Stimulated activated CD4-positive, alpha-beta T cell treated with anti-CD3 and anti-CD28 coated beads, Interleukin-2, amount 100 ng/mL, for 4 hours (primary cell): ENCODE results near the gene NRTN.
"Not testable (repeated sequence)": the region's sequence is repeated elsewhere in the genome, so short reads cannot be mapped to it uniquely, and the experiment has no call there.

Experiments used
- DNase-seq: peaks from one replicate; pipeline ENCODE4 v3.0.0-alpha.2; 2020; ENCODE audit warnings: low read depth

The NRTN gene, protein sequence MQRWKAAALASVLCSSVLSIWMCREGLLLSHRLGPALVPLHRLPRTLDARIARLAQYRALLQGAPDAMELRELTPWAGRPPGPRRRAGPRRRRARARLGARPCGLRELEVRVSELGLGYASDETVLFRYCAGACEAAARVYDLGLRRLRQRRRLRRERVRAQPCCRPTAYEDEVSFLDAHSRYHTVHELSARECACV

DNA sequence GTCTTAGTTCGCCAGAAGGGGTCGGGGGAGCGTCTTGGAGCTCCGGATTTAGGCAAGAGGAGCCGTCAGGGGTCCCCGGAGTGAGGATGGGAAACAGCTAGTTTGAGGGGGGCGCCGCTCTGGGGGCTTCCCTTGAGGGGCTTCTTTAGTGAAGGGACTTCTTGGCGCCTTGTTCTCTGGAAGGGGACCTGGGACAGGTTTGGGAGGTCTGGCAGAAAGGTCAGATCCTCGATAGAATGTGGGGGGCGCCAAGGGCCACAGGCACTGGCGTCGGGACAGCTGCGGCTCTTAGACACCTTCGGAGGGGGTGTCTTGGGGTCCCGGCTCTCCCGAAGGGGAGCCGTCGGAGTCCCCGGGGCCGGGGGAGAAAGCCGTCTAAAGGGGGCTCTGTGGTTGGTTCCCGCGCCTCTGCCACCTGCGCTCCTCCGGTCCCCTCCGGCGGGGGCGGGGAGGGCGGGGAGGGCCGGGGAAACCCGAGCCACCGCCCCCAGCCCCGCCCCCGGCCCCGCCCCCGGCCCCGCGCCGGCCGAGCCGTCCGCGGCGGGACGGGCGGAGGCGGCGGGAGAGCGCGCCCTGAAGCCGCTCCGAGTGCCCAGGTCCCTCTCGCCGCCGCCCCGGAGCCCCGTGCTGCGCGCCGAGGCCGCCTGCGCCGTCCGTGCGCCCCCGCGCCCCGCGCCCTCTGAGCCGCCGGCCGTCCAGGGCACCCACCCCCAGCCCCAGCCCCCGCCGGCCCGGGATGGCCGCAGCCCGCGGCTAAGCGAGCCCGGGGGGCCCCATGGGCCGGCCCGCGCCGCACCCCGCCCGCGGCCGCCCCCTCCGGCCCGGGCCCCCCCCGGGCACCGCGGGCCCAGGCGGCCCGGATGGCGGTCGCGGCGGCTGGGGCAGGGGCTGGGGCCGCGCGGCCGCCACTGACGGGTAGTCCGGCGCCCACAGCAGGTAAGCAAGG lies at the start of gene NRTN:
NRTN (plus strand) TSS at position 552 of the 946 bp plus-strand sequence. CDS start 19,099 bp downstream, outside the sequence.
- DNase-seq = peak; percentile 53

DNA sequence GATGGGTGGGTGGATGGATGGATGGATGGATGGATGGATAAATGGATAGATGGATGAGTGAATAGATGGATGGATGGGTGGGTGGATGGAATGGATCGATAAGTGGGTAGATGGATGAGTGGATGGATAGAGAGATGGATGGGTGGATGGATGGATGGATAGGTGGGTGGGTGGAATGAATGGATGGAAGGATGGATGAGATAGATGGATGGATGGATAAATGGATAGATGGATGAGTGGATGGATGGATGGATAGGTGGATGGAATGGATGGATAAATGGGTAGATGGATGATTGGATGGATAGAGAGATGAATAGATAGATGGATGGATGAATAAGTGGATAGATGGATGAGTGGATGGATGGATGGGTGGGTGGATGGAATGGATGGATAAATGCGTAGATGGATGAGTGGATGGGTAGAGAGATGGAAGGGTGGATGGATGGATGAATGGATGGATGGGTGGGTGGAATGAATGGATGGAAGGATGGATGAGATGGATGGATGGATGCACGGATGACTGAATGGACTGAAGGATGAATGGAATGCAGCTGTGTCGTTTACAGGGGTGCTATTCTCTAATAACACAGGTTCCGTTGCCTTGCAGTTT lies 42.2 kb upstream of the NRTN start:
- no peak for DNase-seq

DNA sequence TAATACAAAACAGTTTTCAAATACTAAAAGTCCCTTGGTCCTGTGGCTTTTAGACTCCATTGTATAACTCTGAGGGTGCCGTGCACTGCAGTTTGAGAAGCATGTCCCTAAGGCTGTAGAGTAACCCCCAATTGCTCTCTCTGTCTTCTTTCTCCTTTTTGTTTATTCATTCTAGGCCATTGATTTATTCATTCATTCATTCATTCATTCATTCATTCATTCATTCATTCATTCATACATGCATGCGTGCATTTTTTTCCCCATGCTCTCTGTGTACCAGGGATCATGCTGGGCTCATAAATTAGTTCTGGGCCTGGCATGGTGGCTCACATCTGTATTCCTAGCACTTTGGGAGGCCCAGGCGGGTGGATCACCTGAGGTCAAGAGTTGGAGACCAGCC lies 39.6 kb upstream of the NRTN start:
- DNase-seq = no peak

DNA sequence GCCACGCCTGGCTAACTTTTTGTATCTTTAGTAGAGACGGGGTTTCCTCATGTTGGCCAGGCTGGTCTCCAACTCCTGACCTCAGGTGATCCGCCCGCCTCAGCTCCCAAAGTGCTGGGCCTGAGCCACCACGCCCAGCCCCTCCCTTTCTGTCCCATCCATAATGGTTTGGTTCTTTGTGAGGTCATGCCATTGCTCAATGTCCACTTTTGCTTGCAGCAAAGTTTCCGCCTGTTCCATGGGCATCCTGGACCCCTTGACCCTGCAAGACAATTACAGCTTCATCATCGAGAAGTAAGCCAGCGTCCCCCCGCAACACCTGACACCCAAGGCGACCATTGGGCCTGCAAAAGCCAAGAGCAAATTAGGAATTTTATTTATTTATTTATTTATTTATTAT lies 36.9 kb upstream of the NRTN start:
- DNase-seq = no peak

DNA sequence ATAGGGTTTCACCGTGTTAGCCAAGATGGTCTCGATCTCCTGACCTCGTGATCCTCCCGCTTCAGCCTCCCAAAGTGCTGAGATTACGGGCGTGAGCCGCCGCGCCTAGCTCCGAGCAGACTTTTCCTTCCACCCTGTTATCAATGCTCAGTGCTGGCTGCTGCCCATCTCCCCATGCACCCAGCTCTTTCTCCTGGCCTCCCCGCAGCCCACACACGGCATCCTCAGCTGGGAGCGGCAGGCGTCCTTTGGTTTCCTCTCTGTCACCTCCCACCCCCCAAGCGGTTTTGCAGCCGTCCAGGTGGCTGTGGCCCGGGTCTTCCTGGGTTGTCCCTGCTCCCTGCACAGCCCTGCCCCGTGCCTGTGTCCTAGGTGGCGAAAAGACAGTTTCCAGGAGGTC lies 32.5 kb upstream of the NRTN start:
- no peak for DNase-seq

DNA sequence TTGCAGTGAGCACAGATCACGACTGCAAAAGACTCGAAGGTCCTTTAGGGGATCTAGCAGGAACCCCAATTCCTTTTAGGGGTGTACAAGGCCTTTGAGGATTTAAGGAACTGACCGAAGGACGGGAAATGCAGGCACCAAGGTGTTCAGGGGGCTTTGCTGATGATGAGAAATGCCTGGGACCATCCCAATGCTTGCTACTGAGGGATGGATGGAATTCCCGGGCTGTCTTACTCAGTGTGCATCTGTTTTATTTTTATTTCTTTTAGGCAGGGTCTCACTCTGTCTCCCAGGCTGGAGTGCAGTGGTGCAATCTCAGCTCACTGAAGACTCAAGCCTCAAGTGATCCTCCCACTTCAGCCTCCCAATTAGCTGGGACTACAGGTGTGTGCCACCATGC lies 31.6 kb upstream of the NRTN start:
- no peak for DNase-seq

DNA sequence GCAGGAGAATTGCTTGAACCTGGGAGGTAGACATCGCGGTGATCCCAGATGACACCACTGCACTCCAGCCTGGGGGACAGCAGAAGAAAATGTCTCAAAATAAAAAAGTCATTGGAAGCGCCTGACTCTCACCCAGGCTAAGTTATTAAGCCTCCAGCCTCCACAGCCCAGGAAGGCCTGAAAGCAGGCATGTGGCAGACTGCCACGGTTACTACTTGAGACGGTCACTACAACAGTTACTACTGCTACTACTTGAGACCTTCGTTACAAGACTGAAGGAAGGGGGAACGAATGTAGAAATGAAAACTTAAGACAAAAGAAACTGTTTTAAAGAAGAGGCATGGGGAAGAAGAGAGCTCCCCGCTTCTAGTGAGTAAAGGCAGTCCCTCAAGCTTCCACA lies 29.9 kb upstream of the NRTN start:
- no peak for DNase-seq

DNA sequence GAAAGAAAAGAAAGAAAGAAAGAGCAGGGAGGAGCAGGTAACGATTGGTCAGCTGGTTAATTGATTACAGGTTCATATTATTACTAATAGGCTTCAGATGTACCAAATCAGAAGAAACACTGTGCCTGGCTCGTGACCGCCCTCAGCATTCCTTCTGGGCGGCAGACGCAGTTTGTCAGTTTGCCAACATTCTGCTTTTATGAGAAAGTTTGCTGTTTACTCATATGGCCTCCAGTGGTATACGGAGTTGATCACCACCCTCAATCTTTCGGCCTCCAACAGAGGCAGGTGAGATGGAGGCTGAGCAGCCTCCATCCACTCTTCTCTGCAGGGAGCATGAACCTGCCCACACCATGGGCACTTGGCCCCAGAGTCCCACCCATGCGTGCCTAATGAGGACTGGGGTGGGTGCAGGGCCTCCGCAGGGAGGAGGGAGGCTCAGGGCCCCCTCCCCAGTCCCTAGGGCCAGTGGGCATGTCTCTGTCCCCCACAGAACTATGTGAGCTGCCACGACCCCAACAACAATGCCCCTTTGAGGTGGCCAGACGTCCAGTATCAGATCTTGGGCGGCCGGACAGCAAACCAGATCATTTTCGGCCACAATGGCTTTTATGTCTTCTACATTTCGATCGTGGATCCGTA lies 29.1 kb upstream of the NRTN start:
- no peak for DNase-seq

DNA sequence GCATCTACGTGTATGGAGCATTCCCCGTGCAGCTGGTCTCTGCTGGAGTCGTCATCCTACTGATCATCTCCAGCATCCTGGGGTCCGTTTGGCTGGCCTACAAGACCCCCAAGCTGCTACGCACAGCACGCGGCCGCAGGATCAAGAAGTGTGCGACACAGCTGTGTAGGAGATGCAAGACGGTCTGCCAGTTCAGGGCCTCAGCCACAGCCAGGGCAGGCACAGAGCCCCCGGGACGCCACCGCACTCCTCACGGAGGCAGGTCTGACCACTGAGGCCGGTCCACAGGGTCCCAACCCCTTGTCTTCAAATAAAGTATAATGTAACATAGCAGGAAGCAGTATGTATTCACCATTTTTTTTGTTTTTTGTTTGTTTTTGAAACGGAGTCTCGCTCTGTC lies 26.5 kb upstream of the NRTN start:
- no peak for DNase-seq

DNA sequence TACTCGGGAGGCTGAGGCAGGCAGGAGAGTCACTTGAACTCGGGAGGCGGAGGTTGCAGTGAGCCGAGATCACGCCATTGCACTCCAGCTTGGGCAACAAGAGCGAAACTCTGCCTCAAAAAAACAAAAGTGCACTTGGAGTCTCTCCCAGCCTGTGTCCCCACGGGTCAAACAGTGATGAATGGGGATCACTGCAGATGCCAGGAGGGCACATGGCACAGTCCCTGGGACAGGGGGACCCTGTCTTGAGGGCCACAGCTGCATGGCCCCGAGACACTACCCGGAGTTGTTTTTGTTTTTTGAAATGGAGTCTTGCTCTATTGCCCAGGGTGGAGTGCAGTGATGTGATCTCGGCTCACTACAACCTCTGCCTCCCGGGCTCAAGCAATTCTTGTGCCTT lies 24.0 kb upstream of the NRTN start:
- not testable (repeated sequence) for DNase-seq

DNA sequence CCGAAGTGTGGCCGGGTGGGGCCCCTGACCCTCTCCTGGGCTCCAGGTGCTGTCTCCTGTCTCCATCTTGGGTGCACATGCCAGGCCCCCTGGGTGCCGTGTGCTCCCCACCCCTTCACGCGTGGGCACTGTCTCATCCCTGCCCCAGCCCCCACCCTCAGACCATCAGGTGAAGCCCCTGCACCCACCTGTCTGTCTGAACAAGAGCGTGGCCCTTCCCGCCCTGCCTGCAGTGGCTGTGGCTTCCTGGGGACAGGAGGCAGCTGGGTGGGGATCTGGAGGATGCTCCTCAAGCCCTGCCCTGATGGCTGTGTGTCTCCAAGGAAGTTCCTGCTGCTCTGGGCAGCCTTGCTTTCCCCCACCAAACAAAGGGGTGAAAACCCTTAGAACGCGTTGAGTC lies 22.5 kb upstream of the NRTN start:
- no peak for DNase-seq

DNA sequence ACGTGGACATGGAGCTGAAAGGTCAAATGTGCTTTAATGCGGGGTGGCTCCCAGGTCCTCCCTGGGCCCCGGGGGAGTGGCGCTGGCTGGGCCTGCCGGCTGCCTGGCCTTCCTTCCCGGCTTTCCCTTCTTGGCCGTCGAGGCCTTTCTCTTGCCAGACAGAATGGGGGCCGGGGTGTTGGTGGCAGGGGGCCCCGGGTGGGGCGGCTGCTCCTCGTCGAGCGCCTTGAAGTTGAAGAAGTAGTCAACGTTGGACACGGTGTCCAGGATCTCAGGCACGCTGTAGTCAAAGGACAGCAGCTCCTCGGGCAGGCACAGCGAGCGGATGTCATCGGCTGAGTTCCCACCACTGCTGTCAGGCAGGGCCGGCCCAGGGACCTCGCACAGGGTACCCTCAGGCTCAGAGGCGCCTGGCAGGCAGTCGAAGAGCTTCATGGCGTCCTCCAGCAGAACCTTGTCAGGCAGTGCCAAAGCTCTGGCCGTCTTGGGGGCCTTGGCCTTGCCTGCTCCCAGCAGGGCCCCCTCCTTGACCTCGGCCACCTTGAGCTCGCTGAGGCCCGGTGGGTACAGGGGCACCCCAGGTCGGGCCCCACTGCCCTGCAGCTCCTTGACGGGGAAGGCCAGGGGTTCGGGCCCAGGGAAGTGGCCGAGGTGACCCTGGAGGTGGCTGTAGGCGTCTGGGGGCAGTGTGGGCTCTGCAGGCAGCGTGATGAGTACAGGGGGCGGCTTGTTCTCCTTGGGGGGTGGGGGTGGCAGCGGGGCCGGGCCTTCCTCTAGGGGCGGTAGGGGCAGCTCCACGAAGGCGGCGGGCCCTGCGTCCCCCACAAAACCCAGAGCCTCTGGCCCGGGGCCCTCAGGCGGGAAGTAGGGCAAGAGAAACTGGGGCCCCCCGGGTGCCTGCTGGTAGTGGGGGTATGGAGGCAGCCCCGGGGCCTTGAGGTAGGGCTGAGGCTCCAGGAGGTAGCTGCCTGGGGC lies 21.6 kb upstream of the NRTN start:
- no peak for DNase-seq

DNA sequence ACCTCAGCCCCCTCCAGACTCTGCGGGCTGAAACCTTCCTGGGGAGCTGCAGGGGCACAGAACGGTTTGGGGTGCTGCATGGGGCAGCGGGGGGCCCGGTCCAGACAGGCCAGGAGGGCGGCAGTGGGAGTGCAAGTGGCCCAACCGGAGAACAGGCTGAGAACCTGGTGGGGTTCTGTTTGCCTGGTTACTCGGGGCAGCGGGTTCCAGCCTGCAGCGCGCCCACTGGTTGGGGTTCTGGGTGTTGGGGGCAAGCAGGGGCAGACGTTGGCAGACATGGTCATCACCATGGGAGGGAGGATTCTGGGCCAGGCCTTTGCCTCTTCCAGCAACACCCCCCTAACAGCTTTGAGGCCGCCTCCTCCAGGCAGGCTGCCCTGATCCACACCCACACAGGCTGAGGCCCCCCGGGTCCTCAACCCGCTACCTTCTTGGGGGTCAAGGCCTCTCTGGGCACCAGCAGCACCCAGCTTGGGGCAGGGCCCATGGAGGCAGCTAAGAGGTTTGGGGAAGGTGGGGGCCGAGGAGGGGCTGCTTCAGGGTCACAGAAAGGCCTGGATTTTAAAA lies 20.2 kb upstream of the NRTN start, which contains the start of gene PRR22:
PRR22 (minus strand) TSS at position 166 of the 567 bp plus-strand sequence; CDS start at position 80, 86 bp downstream.
- no peak for DNase-seq

DNA sequence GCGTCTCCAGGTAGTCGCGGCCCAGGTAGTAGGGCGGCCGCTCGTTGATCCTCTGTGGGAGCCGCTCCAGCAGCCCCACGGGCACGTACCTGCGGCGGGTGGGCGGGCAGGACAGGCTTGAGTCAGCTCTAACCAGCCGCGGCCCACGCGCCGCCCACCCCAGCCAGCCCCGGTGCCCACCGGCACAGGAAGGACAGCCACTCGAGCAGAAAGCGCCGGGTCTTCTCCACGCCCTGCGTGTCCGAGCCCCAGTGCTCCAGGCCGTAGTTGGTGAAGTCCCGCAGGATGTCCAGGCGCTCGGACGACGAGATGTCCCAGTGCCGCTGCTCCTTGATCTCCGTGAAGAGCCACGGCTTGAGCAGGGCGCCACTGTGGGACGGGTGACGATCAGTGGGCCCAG lies 19.4 kb upstream of the NRTN start:
- DNase-seq = no peak

DNA sequence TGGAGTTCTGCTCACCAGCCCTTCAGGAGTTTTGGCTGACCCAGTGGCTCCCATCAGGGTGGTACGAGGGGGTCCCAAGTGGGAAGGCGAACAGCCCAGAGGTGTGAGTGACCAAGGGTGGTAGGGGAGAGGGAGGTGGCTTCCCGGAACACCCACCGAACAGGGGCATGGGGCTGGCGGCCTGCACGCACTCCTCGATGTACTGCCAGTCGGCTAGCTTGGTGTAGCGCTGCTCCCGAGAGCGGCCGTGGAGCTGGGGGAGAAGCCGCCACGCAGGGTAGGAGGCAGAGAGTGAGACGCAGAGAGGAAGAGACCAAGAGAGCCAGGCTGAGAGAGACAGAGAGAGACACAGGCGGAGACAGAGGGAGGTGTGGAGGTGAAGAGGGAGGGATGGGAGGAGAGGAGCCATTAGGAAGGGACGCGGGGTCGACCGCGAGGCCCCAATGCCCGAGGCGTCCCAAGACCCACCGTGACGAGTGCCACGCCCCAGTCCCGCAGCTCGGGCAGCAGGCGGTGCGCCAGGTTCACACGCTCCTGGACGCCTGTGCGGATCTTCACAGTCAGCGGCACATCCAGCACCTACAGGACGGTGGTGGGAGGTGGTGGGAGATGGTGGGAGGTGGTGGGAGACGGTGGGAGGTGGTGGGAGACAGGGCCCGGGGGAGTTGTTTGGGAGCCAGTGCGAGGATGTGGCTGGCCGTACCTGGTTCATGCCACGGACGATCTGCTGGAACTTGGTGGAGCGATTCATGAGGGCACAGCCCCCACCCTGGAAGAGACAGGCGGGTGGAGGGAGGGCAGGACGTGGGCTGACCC lies 18.1 kb upstream of the NRTN start:
- DNase-seq = no peak

DNA sequence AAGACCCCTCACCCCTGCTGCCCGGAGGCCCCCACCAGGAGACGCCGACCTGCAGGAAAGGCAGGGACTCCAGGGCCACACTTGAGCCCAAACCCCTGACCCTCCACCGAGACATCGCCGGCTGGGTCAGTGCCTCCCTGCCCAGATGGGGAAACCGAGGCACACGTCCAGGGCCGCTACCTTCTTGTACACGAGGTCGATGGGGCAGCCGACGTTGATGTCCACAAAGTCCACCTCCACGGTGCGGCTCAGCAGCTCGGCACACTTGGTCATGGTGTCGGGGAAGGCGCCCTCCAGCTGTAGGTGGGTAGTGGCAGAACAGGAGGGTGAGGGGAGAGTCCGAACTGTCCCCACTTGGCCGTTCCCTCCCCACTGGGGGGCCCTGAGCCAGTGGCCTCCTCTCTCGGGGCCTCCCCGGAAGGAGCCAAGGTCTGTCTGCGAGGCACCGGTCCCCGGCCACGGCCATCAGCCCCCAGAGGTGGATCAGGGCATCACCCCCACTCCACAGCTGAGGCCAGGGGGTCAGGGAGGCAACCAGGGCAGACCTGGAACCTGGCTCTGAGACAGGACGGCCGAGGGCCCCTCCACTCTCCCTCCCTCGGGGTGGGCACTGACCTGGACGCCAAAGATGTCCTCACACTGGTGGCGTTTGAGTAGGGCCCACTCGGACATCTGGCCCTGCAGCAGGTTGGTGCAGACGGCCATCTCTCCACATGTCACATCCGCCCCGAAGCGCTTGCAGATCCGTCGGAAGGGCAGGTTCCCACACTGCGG lies 17.3 kb upstream of the NRTN start:
- no peak for DNase-seq

DNA sequence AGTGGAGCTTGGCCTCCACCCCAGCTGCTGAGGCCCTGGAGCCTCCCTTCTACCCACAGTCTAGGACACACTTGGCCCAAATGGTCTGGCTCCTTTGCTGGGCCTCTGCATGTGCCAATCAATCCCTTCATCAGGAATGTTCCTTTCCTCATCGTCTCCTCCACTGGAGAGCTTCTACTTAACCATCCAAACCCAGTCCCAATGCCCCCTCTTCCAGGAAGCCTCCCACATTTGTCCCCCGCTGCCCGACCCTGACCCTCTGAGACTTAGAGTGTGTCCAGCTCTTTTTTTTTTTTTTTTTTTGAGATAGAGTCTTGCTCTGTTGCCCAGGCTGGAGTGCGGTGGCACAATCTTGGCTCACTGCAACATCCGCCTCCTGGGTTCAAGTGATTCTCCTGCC lies 16.4 kb upstream of the NRTN start:
- no peak for DNase-seq

DNA sequence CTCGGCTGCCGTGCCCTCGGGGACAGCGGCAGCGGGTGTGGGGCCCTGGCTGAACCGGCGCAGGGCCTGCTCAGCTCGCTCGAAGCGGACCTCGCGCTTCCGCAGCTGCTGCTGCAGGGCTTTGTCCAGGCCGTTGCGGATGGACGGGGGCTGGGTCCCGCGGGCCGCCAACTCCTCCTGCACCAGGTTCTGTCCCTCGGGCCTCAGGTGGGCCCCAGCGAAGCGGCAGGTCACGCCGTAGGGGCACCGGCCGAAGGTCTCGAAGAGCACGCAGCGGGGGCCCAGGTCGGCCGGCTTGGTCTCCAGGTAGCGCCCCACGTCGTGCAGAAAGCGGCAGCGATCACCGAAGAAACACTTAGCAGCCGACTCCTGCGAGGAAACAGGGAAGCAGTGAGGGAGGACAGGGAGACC lies 15.5 kb upstream of the NRTN start:
- DNase-seq = no peak

DNA sequence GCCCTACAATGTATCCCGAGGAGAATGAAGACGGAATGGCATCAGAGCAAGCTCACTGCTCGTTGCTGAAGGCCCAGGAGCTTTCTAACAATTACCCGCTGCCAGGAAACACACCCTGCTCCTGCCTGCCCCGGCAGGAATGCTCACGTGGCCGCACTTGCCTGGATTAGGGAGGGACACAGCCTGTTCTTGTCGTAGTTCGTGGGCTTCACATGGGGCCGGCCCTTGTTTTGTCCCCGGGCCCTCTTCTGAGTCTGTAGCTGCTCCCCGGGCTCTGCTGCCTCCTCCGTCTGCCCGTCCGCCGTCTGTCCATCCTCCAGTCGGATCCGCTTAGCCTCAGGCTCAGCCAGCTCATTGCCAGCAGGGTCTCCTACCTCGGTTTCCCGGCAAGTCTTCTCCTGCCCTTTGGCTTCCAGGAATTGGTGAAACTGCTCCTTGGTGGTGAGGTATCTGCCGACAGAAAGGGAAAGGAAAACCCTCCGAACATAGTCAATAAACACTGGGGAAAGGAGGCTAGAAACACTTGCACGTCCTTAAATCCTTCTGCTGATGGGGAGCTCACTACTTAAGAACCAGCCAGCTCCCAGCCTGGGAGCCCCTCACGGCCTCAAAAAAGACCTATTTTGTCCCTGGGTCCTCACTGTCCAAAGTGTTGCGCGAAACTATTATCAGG lies 14.8 kb upstream of the NRTN start:
- no peak for DNase-seq
